Thymus (tissue), 11 donors: ENCODE measurements around the gene ITFG1. TPM values are rescaled to one million over a fixed set of nuclear protein-coding genes. Genes with fewer than 3 reads are reported as not detected.

Experiments used
- DNase-seq, 9 donors: peaks; one replicate each; pipeline ENCODE4 v3.0.0-alpha.2; 2013; ENCODE audit warnings: low spot score in 9 of 9, low read depth in 6 of 9, missing footprints in 1 of 9
- H3K27ac ChIP-seq, 2 donors: one replicate each; pipeline ENCODE4 v1.5.1; 2013; ENCODE audit warnings: control low read depth in 1 of 2, low read depth in 1 of 2, low read length in 1 of 2, mild to moderate bottlenecking in 1 of 2, moderate library complexity in 1 of 2
- H3K27me3 ChIP-seq, 2 donors: one replicate each; pipeline ENCODE4 v1.5.1; 2013; ENCODE audit warnings: low read length in 1 of 2; ENCODE audit not compliant: control insufficient read depth in 2 of 2, insufficient read depth in 1 of 2
- H3K36me3 ChIP-seq, 2 donors: one replicate each; pipeline ENCODE4 v1.5.1; 2013; ENCODE audit warnings: low read length in 1 of 2, mild to moderate bottlenecking in 1 of 2, moderate library complexity in 1 of 2; ENCODE audit not compliant: control insufficient read depth in 2 of 2, insufficient read depth in 2 of 2
- H3K4me1 ChIP-seq, 2 donors: one replicate each; pipeline ENCODE4 v1.5.1; 2013; ENCODE audit warnings: low read length in 2 of 2; ENCODE audit not compliant: control insufficient read depth in 2 of 2, insufficient read depth in 2 of 2
- H3K4me3 ChIP-seq, 2 donors: one replicate each; pipeline ENCODE4 v1.5.1; 2013; ENCODE audit warnings: low read length in 2 of 2, control low read depth in 1 of 2, mild to moderate bottlenecking in 1 of 2
- H3K9me3 ChIP-seq, 2 donors: one replicate each; pipeline ENCODE4 v1.5.1; 2013; ENCODE audit warnings: low read length in 1 of 2, mild to moderate bottlenecking in 1 of 2; ENCODE audit not compliant: control insufficient read depth in 2 of 2, insufficient read depth in 1 of 2
- WGBS: extraction: QIAGEN DNeasy Blood & Tissue Kit; methylation state at CpG from one replicate; pipeline ENCODE4 v1.1.7; 2013; 5-methylcytosine and 5-hydroxymethylcytosine counted together
- polyA plus RNA-seq: library from polyadenylated mRNA; stranded (reverse); fragments of 200-250 nt; gene quantifications from one replicate; pipeline ENCODE4 v1.2.3, GENCODE V29; 2013
- total RNA-seq: library from RNA; stranded (reverse); fragments of 120-200 nt; gene quantifications from one replicate; pipeline ENCODE4 v1.2.4, GENCODE V29; 2013
- donor health status: healthy.

The ITFG1 gene
- total and polyA plus RNA-seq, 2 donors, result 28.8 to 36.6 TPM

DNA sequence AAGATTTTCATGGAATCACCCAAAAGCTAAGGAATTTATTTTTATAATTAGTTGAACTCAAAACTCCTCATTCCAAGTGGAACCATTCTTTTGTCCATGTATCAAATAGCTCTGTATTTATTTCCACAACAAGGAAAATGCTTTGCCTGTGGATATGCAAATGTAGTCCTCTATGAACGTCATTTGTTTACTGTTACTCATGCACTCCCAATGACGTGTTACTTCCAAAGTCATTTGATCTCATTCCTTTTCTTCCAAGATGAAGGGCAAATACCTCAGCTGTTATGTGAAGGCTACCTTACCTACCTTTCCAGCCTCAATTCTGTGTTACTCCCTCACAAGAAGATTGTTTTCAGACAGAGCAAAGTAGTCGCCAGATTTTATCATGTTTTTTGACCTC lies 83.7 kb downstream of the ITFG1 start:
- Histone ChIP-seq H3K4me3 (no peak overlapping the region), H3K36me3 (peaks cover 4% of the 10 kb centered on the region in 2 donors), H3K4me1 (no peaks in the 10 kb centered on the region), H3K27ac (no peak overlapping the region), H3K9me3 (no peaks in the 10 kb centered on the region), H3K27me3 (no peaks in the 10 kb centered on the region)
- DNase-seq, result no peak
- 95% methylated on average over 3 of the region's 3 CpGs for WGBS

DNA sequence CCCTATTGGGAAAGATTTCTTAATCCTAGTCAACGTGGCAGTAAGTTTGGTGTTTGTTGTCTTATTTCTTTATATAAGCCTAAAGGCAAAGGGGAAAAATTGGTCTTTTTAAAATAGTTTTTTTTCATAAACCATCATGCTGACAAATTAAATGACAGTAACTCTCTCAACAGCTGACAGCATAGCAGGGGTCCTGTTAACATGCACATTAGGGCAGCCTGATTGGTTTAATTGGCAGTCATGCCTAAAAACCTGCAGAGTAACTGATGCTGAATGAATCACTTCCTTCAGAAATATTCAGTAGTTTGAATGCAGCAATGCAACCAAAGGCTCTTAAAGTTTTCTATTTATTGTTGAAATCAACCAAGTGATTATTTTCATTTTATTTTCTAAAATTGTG lies 85.4 kb downstream of the ITFG1 start:
- 98% methylated on average over 1 of the region's 1 CpG for WGBS
- no peaks in the 10 kb centered on the region for H3K27me3 ChIP-seq
- H3K27ac ChIP-seq, result no peak overlapping the region
- no peaks in the 10 kb centered on the region for H3K4me1 ChIP-seq
- H3K9me3 ChIP-seq, result peaks cover 1 to 2% of the 10 kb centered on the region in 2 donors
- no peak overlapping the region for H3K4me3 ChIP-seq
- DNase-seq, result no peak
- H3K36me3 ChIP-seq, result peaks cover 4 to 7% of the 10 kb centered on the region in 2 donors

DNA sequence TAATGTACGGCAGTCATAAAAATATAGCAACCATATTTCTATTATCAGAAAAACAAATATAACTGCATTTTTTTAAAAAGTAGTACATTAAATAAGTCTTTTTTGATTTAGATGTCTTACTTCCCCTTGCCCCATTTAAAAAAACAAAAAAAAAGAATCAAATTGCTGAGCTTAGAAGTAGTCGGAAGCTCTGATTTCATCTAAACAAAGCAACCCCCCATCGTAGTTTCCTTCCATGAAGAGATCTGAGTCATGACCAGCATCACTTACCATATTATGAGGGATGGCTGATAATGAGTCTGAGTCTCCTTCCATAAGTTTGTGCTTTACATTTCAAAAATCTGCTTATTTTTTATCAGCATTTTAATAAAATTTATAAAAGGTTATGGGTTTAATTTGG lies 86.2 kb downstream of the ITFG1 start:
- H3K4me3 ChIP-seq, result no peak overlapping the region
- WGBS, result 98% methylated on average over 3 of the region's 3 CpGs
- DNase-seq, result no peak
- H3K27ac ChIP-seq, result no peak overlapping the region
- peaks cover 1 to 7% of the 10 kb centered on the region in 2 donors for H3K9me3 ChIP-seq
- H3K27me3 ChIP-seq, result no peaks in the 10 kb centered on the region
- H3K36me3 ChIP-seq, result peaks cover 4 to 14% of the 10 kb centered on the region in 2 donors
- no peaks in the 10 kb centered on the region for H3K4me1 ChIP-seq

- Histone ChIP-seq H3K4me1 (no peaks in the 10 kb centered on the region), H3K9me3 (peaks cover 1 to 7% of the 10 kb centered on the region in 2 donors), H3K27me3 (no peaks in the 10 kb centered on the region), H3K36me3 (peaks cover 4 to 14% of the 10 kb centered on the region in 2 donors), H3K27ac (no peak overlapping the region), H3K4me3 (no peak overlapping the region)
- no peak for DNase-seq
- 97% methylated on average over 5 of the region's 5 CpGs for WGBS
These were observed 89.4 kb downstream of the ITFG1 start for GRCh38 chr16:47371271-47372014.

DNA sequence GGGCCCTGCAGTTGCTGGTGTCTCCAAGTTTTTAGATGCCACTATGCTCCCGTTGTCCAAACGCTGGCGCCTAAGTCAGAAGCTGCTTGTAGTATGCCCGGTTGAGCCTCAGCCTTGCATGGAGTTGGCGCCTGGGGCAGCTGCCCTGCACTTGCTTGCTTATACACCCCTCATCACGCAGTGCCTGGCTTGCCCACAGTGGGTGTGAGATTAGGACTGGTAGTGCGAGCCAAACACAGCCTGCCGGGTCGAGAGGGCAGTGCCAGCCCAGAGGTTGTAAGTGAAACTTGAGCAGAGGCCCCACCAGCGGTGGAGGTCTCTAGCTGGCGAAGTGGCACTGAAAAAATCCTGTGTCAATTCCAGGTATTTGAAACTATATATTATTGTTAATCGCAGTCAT lies 90.3 kb downstream of the ITFG1 start:
- Histone ChIP-seq H3K4me1 (no peaks in the 10 kb centered on the region), H3K27me3 (no peaks in the 10 kb centered on the region), H3K27ac (no peak overlapping the region), H3K36me3 (peaks cover 4 to 14% of the 10 kb centered on the region in 2 donors), H3K4me3 (no peak overlapping the region), H3K9me3 (peaks cover 1 to 7% of the 10 kb centered on the region in 2 donors)
- 94% methylated on average over 12 of the region's 12 CpGs for WGBS
- no peak for DNase-seq

- peaks cover 0 to 15% of the 10 kb centered on the region in 2 donors for H3K36me3 ChIP-seq
These were observed 94.6 kb downstream of the ITFG1 start for GRCh38 chr16:47366228-47366627.

GRCh38 chr16:47363761-47364160 lies 97.1 kb downstream of the ITFG1 start:
- Histone ChIP-seq H3K9me3 (no peaks in the 10 kb centered on the region), H3K4me1 (no peaks in the 10 kb centered on the region), H3K4me3 (no peak overlapping the region), H3K27me3 (no peaks in the 10 kb centered on the region), H3K27ac (no peak overlapping the region), H3K36me3 (peaks cover 0 to 5% of the 10 kb centered on the region in 2 donors)
- no peak for DNase-seq
- WGBS, result 100% methylated on average over 1 of the region's 1 CpG

More at GRCh38 chr16:47366228-47366627, 94.6 kb downstream of the ITFG1 start:
- DNase-seq, result no peak
- WGBS, result 96% methylated on average over 2 of the region's 2 CpGs
- Histone ChIP-seq H3K4me3 (no peak overlapping the region), H3K9me3 (peaks cover 1 to 7% of the 10 kb centered on the region in 2 donors), H3K4me1 (no peaks in the 10 kb centered on the region), H3K27ac (no peak overlapping the region), H3K27me3 (no peaks in the 10 kb centered on the region)

- no peaks in the 10 kb centered on the region for H3K27me3 ChIP-seq
- no peak overlapping the region for H3K27ac ChIP-seq
- H3K4me1 ChIP-seq, result no peaks in the 10 kb centered on the region
- DNase-seq, result no peak
- no peaks in the 10 kb centered on the region for H3K9me3 ChIP-seq
- no peak overlapping the region for H3K4me3 ChIP-seq
- no peaks in the 10 kb centered on the region for H3K36me3 ChIP-seq
- 96% methylated on average over 2 of the region's 2 CpGs for WGBS
These were observed 101.4 kb downstream of the ITFG1 start for GRCh38 chr16:47359478-47359877.

- no peak for DNase-seq
- Histone ChIP-seq H3K27ac (no peak overlapping the region), H3K4me1 (no peaks in the 10 kb centered on the region), H3K27me3 (no peaks in the 10 kb centered on the region), H3K9me3 (no peaks in the 10 kb centered on the region), H3K4me3 (no peak overlapping the region), H3K36me3 (no peaks in the 10 kb centered on the region)
- WGBS, result 97% methylated on average over 2 of the region's 2 CpGs
These were observed 102.0 kb downstream of the ITFG1 start for GRCh38 chr16:47358816-47359215.
